Measurements from ENCODE around the gene TADA3.

TADA3 gene, protein sequence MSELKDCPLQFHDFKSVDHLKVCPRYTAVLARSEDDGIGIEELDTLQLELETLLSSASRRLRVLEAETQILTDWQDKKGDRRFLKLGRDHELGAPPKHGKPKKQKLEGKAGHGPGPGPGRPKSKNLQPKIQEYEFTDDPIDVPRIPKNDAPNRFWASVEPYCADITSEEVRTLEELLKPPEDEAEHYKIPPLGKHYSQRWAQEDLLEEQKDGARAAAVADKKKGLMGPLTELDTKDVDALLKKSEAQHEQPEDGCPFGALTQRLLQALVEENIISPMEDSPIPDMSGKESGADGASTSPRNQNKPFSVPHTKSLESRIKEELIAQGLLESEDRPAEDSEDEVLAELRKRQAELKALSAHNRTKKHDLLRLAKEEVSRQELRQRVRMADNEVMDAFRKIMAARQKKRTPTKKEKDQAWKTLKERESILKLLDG

DNA sequence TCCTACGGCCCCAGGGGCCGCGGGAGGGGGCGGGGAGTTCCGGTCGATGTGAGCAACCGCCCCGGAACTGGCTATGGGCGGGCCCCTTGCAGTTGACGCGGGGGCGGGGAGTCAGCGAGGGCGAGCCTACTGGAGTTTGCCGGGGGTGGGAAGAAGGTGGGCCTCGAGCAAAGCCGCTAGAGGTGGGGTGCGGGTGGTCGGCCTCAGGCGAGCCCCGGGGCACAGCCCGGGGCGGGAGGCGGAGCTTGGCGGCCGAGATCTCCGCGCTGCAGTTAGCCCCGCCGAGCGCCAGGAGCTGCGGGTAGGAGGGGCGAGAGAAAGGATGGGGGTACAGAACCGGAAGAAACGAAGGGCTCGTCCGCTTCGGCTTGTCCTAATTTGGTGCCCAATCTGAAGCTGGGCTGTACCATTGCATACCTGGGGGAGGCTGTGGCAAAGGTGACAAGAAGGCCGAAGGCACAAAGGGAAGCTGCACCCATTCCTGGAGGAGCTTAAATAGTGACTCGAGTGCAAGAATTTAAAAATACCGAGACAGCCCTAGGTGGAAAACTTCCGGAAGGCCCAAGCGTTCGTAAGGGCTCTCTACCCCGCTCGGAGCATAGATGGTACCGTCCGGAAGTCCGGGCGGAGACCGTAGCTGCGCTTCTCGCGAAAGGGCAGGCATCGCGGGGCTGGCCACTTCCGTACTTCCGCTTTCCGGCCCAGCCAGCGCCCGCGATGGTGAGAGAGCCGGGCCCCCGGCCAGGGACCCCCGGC lies at the start of gene TADA3, which contains the start of gene ARPC4:
TSS of gene TADA3 (minus strand) at position 69 of the 756 bp plus-strand sequence. CDS start 1,007 bp downstream, outside the sequence.
TSS of gene ARPC4 (plus strand) at position 678 of the 756 bp plus-strand sequence. CDS start at position 718, 40 bp downstream.
- peak; percentile 74 to 85 for DNase-seq

DNA sequence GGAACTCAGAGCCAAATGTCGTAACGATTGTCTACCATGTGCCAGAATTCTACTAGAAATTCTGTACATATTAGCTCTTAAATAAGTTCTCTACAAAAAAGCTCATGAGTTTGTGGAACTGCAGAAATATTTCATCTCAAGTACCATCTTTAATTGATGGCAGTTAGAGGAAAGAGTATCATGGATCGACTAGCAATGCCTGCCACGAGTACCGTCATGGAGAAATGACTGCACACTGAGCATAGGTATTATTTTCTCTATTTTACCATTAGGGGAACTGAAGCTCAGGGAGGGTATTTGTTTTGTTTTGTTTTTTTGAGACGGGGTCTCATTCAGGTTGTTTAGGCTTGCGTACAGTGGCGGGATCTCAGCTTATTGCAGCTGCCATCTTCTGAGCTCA lies 48.7 kb upstream of the TADA3 start:
- DNase-seq, result no peak

DNA sequence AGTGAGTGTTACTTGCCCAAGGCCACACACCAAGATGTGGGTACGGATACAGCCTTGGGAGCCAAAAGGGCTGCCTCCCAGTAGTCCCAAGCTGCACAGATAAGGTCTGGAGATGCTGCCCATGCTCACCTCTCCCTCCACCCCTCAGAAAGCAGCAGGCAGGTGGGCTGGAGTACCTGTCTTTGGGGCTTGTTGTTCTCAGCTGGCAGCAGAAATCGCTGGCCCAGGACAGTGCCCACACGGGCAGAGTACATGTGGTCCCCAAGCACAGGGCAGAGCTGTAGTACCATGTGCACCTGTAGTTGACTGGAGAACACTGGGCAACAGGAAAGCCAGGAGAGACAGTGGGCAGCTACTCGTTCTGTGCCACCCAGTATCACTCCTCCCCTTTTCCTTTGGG lies 46.6 kb upstream of the TADA3 start:
- no peak for DNase-seq

DNA sequence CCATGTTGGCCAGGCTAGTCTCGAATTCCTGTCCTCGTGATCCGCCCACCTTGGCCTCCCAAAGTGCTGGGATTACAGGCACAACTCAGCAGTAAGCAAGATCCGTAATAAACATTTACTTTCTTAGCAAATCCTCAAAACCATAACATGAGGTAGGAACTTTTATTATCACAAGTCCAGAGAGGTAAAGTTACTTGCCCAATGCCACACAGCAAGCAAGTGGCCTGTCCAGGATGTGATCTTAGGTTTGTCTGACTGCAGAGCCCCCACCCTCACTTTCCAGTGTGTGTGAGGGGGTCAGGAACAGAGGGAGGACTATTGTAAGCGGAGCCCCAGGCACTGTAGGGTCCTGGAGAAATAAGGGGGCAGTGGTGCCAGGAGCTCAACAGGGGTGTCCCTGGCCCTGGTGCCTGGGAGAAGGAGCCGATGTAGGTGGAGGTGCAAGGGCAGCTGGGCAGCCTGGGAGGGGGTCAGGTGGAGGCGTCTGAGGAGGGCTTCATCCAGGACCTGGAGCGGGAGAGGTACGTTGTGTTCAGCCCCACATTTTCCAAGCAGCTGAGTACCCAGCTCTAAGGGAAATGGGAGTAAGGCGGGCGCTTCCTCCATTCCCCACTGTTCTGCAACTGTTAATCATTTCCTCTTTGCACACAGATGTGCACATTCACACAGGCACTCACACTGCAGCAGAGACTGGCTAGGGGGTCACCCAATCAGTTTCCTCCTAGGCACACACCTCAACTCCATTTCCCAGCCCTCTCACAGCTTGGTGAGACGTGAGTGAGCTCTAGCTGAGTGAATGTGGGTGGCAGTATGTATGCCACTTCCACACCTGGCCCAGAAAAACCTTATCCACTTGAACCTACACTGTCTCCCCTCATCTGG lies 45.7 kb upstream of the TADA3 start:
- DNase-seq, result no peak

DNA sequence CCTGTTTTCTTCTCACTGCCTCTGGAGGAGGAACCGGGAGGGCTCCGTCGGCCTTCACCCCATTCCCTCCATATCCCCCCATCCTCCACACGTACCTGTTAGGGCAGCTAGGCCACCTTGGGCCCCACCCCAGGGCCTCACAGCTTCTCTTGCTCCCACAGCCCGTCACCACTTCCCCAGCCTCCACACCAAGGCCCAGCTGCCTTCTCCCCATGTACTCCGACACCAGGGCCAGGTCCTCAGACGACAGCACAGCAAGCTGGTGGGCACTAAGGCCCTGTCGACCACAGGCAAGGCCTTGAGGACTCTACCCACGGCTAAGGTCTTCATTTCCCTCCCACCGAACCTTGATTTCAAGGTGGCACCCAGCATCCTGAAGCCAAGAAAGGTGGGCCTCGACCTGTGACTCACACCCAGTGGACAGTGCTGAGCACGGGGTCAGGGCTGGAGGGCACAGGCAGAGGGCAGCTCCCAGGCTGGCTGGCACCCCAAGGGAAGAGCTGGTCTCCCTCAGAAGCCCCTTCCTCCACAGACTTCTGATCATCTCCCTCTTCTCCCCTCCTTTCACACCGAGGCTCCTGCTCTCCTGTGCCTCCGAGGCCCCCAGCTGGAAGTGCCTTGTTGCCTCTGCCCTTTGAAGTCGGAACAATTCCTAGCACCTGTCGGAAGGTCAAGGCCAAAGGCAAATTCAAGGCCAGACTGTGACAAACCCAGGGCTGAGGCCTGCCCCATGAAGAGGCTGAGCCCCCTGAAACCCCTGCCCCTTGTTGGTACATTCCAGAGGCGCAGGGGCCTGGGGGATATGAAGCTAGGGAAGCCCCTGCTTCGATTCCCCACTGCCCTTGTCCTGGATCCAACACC lies 42.5 kb upstream of the TADA3 start:
- no peak for DNase-seq

DNA sequence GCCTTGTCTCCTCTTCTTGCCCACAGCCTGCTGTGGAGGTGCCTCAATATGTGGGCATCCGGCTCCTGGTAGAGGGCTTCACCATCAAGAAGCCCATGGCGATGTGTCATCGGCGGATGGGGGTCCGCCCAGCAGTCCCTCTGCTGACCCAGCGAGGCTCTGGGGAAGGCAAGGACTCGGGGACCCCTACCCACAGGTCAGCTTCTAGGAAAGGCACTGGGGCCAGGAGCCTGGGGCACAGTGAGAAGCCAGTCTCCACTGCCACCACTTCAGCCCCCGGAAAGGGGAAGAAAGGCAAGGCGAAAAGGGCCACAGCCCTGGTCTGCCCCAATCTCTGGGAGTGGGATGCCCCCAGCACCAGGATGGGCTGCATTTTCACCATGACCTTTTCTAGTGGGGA lies 40.8 kb upstream of the TADA3 start:
- DNase-seq, result no peak

DNA sequence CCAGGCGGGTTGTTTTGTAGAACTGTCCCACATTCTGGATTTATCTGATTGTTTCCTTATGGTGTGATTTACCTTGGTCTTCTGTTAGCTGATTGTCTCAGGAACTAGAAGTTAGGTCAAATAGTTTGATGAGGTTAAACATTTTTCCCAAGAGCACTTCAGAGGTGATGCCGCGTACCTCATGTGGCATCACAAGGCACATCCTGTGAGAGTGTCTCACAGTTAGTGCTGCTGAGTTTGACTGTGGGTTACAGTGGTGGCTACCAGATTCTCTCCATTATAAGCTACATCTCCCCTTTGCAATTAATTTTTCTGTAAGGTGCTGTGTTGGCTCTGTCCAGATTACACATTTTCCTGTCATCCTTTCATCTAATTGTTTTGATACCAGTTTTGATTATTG lies 39.0 kb upstream of the TADA3 start:
- no peak for DNase-seq

DNA sequence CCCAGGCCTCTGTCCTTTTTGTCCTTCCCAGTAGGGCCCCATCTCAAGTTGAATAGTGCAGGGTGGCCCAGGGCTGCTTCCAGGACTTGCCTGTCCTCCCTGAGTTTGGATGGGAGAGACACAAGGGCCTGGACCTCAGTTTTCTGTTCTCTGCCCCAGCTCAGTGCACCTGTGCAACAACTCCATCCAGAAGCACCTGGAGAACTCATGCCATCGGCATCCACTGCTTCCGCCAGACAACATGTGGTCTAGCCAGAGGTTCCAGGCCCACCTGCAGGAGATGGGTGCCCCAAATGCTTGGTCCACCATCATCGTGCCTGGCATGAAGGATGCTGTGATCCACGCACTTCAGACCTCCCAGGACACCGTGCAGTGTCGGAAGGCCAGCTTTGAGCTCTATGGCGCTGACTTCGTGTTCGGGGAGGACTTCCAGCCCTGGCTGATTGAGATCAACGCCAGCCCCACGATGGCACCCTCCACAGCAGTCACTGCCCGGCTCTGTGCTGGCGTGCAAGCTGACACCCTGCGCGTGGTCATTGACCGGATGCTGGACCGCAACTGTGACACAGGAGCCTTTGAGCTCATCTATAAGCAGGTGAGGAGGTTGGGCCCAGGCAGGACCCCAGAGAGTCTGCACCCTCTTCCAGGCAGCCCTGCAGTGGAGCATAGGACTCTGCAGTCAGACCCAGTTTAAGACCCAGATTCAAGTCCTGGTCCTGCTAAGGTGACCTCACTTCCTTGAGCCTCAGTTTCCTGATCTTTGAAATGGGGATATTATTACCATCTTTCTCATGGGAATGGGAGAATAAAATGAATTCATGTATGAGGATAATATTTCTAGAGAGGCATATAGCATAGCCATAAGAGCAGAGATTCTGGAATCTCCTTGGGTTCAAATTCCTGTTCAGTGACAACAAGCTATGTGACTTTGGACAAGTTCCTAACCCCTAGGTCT lies 36.8 kb upstream of the TADA3 start:
- no peak for DNase-seq

DNA sequence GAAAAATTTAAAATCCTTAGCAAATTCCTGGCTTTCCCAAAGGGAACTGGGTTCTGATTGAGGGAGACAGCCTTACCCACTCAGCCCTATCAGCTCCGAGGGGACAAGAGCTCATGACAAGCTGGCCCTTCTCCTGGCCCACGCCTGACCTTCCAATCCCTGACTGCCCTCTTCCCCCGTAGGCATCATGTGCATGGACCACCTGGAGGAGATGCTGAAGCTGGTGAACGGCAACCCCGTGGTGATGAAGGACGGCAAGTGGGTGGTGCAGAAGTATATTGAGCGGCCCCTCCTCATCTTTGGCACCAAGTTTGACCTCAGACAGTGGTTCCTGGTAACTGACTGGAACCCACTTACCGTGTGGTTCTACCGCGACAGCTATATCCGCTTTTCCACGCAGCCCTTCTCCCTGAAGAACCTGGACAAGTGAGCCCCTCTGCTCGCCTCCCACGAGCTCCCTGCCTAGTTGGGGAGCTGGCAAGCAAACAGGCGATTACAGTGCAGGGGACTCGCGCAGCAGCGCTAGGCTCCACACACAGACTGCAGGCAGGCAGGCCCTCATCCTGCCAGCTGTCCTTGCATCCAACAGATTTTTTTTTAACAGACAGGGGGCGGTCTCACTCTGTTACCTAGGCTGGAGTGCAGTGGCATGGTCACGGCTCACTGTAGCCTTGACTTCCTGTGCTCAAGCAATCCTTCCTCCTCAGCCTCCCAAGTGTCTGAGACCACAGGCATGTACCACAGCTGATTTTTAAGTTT lies 34.7 kb upstream of the TADA3 start:
- DNase-seq, result no peak

DNA sequence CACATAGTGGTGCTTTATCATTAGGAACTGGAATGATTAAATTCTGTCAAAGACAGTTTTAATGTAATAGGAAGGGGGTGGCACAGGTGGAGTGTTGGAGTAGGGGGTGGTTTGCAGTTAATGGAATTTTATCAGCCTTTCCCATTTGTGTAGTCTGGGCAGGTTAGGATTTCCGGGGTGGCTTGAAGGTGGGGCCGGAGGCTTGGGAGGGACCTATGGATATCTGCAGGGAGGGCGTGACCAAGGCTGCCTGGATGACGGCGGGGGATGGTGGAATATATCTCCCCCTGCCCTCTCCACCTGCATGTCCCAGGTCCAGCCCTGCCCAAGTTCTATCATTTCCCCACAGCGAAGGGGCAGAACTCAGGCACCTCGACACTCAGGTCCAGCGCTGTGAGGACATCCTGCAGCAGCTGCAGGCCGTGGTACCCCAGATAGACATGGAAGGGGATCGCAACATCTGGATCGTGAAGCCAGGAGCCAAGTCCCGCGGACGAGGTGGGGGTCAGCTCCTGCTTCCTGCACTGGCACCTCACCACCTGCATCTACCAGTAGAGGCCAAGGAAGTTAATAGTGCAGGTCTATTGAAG lies 33.3 kb upstream of the TADA3 start:
- no peak for DNase-seq

DNA sequence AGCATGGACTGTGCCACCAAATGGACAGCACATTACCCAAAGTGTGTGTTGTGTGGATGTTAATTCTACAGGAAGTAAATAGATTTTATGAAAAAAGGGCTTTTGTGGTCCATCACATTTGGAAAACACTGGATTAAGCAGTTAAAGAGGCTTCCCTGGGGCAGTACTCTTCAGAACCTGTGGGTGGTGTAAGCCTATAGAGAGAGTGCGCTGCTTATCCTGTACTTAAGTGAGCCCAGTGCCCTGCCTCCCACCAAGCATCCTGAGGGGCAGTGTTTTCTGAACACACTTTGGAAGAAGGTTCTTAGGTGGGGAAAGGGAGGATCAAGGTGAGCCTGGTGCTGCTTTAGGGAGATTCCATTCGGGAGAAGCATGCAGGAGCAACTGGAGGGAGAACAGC lies 28.7 kb upstream of the TADA3 start:
- DNase-seq, result no peak

DNA sequence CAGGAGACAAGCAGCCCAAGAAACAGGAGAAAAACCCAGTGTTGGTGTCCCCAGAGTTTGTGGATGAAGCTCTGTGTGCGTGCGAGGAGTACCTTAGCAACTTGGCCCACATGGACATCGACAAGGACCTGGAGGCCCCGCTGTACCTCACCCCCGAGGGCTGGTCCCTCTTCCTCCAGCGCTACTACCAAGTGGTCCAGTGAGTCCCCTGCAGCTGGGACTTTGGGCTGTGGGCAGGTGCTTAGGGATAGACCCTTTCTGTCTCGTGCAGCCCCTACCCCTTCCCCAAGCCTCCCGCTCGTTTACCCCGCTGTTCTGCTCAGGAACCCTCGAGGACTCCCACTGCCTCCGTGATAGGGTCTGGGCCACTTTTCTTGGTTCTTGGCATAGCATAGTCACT lies 28.3 kb upstream of the TADA3 start:
- DNase-seq, result no peak

DNA sequence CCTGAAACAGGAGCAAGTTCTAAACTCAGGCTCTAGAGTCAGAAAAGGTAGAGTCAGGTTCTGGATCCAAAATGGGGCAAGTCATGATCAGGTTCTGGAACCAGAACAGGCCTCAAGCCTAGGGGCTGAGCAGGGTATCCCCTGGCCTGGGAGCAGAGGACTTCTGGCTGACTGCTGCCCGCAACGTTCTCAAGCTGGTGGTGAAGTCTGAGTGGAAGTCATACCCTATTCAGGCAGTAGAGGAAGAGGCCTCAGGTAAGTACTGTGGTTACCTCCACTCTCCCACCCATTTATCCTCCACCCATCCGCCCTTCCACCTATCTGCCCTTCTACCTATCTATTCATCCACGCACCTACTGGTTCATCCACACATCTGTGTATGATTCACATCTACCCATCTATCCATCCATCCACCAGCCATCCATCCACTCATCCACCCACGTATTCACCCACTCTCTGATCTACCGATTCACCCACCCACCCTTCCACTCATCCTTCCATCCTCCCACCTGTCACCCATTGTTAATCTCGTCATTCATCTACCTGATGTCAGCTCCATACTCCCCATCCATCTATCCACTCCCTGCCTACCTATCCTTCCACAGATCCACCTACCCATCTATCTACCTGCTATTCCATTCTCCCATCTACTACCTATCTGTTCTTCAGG lies 26.5 kb upstream of the TADA3 start:
- no peak for DNase-seq

DNA sequence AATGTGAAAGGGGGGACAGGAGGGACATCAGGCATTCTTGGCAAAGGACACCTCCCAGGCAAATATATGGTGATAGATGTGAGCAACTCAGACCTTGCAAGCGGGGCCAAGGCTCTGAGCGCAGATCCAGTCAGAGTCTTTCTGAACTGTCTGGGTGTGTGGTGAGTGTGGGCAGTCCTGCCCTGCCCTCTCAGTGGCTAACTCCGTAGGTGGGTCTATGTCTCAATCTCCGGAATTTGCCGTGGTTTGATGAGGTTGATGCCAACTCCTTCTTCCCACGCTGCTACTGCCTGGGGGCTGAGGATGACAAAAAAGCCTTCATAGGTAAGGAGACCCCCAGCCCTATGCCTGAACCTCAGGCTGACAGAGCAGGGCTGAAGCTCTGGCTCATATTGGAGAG lies 25.2 kb upstream of the TADA3 start:
- DNase-seq, result no peak

DNA sequence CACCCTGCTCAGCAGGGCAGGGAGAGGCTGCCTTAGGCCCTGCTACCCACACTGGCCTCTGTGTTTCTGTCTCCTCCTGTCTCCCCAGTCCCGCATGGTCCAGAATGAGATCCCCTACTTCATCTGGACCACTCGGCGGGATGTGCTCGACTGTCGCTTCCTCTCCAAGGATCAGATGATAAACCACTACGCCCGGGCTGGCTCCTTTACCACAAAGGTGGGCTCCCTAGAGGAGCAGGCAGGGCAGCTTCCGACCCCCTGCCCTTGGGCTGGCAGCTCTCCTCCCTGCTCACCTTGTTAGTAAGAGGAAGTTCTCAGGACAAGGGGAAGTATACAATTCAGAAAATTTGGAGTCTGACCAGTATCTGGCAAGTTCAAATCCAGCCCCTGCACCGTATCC lies 23.7 kb upstream of the TADA3 start:
- DNase-seq, result no peak

DNA sequence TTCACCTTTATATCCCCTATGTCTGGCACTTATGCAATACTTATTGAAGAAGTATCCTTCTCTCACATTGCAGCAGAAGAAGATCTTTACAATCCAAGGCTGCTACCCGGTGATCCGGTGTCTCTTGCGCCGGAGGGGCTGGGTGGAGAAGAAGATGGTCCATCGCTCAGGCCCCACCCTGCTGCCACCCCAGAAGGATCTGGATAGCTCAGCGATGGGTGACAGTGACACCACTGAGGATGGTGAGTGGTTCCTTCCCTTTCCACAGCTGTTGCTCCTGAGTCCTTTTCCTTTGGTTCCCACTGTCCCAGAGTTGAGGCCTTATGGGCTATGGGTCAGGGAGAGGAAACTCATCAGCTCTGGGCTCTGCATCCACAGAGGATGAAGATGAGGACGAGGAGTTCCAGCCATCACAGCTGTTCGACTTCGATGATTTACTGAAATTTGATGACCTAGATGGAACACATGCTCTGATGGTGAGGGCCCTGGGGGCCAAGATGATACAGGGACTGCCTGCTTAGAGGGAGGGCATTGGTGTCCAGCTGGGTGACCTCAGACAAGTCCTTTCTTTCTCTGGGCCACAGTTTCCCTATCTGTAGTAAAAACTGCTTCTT lies 20.7 kb upstream of the TADA3 start:
- no peak for DNase-seq

DNA sequence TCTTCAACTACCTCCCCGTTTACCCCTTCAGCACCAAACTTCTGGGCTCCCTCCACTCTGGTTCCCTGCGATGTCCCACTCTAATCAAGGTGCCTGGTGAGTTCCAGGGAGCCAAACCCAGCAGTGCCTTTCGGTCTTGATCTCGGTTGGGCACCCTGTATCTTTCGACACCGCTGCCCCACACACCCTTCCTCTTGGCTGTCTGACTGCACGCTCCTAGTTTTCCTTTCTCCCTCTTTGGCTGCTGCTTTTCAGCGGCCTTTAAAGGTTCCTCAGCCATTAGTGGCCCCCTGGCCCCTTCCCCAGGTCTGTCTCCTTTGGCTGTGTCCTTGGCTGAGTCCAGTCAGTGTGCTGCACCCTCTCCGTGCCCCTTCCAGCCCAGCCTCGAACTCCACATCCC lies 18.6 kb upstream of the TADA3 start:
- DNase-seq, result no peak

DNA sequence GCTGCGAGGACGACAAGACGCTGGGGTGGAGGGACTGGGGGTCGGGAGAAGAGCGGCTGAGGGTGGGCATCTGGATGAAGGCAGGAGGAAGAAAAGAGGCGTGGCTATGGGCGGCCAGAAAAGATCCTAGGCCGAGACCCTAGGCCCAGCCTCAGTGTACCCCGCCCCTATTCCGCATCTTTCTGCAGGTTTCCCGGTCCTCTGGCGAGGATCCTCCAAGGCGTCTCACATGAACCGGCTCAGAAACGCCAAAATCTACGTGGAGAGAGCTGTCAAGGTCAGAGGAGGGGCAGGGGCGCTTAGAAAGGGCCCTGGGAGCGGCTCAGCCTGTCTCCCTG lies 18.1 kb upstream of the TADA3 start:
- no peak for DNase-seq
